Measurements from ENCODE around the gene MAB21L3. TPM values are rescaled to one million over a fixed set of nuclear protein-coding genes. Genes with fewer than 3 reads are reported as not detected.

MAB21L3 gene
- total and polyA plus RNA-seq, 2 of the 13 experiments (the other 11 are each of a cell fraction or from before 2014, with no cell fraction given) = 0.55 to 4.1 TPM

DNA sequence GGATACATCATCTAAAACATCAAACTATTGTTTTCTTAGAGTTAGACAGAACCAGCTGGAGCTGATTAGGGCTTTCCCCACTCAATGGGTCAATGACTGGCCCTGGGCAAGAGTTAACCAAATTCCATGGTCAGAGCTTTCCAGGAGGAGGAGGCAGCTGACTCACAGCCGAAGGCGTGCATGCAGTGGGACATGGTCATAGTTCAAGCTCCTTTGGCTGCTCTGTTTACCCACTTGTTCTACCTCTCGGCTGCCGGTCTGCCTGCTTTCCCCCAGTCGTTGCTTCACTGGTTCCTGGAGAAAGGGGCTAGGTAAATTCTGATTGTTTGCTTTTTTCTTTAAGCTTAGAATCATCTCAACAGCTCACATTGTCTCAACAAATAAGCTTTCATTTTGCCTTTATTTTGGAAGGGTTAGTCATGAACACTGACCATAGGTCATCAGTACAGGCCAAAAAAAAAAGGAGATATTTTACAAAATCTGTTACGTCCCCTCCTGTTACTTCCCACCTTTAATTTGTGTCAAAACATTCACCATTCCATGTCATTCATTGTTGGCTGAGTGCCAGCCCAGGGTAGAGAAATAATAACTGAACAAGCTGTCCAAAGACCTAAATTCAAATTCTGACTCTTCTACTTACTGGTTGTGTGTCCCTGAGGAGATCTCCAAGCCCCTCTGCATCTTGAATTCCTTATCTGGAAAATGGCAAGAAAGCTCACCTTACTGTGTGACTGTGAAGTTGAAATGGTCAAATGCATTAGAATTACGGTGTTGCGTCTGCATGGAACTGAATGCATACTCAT is 12.0 kb downstream of the MAB21L3 start (continued):
- TF ChIP-seq HDAC1 (CRISPR knock-in tag; IDR thresholded peaks at IDR 0.05) (peak; percentile 77; the same call in 1 of the 2 replicates), ZNF570 (CRISPR knock-in tag; IDR thresholded peaks at IDR 0.05; ENCODE audit: borderline replicate concordance) (no peak), ZNF136 (CRISPR knock-in tag; IDR thresholded peaks at IDR 0.05; ENCODE audit: low read depth) (no peak), ZNF326 (CRISPR knock-in tag; IDR thresholded peaks at IDR 0.05; ENCODE audit: borderline replicate concordance) (no peak), FOXC1 (CRISPR knock-in tag; IDR thresholded peaks at IDR 0.05; ENCODE audit: borderline replicate concordance) (no peak), DMAP1 (CRISPR knock-in tag; IDR thresholded peaks at IDR 0.05) (peak; percentile 58), POLR2A (IDR thresholded peaks at IDR 0.05; ENCODE audit: insufficient read depth in 1 of 2, low read depth in 2 of 2, low read length in 2 of 2) (no peak), HMG20A (CRISPR knock-in tag; IDR thresholded peaks at IDR 0.05; ENCODE audit: borderline replicate concordance) (peak; percentile 82), FOXA1 (IDR thresholded peaks at IDR 0.05) (no peak), FOXA1 (CRISPR knock-in tag; IDR thresholded peaks at IDR 0.05) (peak; percentile 91), ZNF782 (CRISPR knock-in tag; IDR thresholded peaks at IDR 0.05; ENCODE audit: borderline replicate concordance) (no peak; the same call in 1 of the 2 replicates), GATAD2A (CRISPR knock-in tag; IDR thresholded peaks at IDR 0.05) (peak; percentile 91), HNF4G (IDR thresholded peaks at IDR 0.05; ENCODE audit: borderline replicate concordance, low read depth, low read length) (peak; percentile 84; the same call in 1 of the 2 replicates), HNF4G (CRISPR knock-in tag; IDR thresholded peaks at IDR 0.05; ENCODE audit: borderline replicate concordance, low read depth) (peak; percentile 27; the same call in 1 of the 2 replicates)
- TF ChIP-seq, protein P1, sequence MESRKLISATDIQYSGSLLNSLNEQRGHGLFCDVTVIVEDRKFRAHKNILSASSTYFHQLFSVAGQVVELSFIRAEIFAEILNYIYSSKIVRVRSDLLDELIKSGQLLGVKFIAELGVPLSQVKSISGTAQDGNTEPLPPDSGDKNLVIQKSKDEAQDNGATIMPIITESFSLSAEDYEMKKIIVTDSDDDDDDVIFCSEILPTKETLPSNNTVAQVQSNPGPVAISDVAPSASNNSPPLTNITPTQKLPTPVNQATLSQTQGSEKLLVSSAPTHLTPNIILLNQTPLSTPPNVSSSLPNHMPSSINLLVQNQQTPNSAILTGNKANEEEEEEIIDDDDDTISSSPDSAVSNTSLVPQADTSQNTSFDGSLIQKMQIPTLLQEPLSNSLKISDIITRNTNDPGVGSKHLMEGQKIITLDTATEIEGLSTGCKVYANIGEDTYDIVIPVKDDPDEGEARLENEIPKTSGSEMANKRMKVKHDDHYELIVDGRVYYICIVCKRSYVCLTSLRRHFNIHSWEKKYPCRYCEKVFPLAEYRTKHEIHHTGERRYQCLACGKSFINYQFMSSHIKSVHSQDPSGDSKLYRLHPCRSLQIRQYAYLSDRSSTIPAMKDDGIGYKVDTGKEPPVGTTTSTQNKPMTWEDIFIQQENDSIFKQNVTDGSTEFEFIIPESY (CRISPR knock-in tag; IDR thresholded peaks at IDR 0.05) = 0 out of 2 replicates have a peak, but pooled peaks have one; percentile 11
- TF ChIP-seq, protein P2, sequence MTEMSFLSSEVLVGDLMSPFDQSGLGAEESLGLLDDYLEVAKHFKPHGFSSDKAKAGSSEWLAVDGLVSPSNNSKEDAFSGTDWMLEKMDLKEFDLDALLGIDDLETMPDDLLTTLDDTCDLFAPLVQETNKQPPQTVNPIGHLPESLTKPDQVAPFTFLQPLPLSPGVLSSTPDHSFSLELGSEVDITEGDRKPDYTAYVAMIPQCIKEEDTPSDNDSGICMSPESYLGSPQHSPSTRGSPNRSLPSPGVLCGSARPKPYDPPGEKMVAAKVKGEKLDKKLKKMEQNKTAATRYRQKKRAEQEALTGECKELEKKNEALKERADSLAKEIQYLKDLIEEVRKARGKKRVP (CRISPR knock-in tag; IDR thresholded peaks at IDR 0.05) = peak in 1 of 2 experiments; percentile 17; a peak in 1 of 4 replicates
- TF ChIP-seq, protein P3, sequence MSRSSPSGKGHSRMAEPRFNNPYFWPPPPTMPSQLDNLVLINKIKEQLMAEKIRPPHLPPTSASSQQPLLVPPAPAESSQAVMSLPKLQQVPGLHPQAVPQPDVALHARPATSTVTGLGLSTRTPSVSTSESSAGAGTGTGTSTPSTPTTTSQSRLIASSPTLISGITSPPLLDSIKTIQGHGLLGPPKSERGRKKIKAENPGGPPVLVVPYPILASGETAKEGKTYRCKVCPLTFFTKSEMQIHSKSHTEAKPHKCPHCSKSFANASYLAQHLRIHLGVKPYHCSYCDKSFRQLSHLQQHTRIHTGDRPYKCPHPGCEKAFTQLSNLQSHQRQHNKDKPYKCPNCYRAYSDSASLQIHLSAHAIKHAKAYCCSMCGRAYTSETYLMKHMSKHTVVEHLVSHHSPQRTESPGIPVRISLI (CRISPR knock-in tag; IDR thresholded peaks at IDR 0.05; ENCODE audit: borderline replicate concordance) = peak; percentile 78; the same call in 1 of the 2 replicates
- TF ChIP-seq, protein P4, sequence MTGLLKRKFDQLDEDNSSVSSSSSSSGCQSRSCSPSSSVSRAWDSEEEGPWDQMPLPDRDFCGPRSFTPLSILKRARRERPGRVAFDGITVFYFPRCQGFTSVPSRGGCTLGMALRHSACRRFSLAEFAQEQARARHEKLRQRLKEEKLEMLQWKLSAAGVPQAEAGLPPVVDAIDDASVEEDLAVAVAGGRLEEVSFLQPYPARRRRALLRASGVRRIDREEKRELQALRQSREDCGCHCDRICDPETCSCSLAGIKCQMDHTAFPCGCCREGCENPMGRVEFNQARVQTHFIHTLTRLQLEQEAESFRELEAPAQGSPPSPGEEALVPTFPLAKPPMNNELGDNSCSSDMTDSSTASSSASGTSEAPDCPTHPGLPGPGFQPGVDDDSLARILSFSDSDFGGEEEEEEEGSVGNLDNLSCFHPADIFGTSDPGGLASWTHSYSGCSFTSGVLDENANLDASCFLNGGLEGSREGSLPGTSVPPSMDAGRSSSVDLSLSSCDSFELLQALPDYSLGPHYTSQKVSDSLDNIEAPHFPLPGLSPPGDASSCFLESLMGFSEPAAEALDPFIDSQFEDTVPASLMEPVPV (CRISPR knock-in tag; IDR thresholded peaks at IDR 0.05) = 0 out of 2 replicates have a peak, but pooled peaks have one; percentile 34
- TF ChIP-seq, protein P5, sequence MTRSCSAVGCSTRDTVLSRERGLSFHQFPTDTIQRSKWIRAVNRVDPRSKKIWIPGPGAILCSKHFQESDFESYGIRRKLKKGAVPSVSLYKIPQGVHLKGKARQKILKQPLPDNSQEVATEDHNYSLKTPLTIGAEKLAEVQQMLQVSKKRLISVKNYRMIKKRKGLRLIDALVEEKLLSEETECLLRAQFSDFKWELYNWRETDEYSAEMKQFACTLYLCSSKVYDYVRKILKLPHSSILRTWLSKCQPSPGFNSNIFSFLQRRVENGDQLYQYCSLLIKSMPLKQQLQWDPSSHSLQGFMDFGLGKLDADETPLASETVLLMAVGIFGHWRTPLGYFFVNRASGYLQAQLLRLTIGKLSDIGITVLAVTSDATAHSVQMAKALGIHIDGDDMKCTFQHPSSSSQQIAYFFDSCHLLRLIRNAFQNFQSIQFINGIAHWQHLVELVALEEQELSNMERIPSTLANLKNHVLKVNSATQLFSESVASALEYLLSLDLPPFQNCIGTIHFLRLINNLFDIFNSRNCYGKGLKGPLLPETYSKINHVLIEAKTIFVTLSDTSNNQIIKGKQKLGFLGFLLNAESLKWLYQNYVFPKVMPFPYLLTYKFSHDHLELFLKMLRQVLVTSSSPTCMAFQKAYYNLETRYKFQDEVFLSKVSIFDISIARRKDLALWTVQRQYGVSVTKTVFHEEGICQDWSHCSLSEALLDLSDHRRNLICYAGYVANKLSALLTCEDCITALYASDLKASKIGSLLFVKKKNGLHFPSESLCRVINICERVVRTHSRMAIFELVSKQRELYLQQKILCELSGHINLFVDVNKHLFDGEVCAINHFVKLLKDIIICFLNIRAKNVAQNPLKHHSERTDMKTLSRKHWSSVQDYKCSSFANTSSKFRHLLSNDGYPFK (CRISPR knock-in tag; IDR thresholded peaks at IDR 0.05; ENCODE audit: borderline replicate concordance) = no peak
